Neural cell (in vitro differentiated cells): ENCODE measurements around the gene MRPL19.

Experiments used
- EZH2 ChIP-seq: fragments of 200-600, 300-800 bp; shearing (Covaris generic), sonication (generic); IDR thresholded peaks from 2 replicates; pipeline ENCODE4 v1.6.1; 2014; ENCODE audit warnings: antibody characterized with exemption, low read length, borderline replicate concordance, mild to moderate bottlenecking; ENCODE audit not compliant: insufficient read depth, poor library complexity, severe bottlenecking
- POLR2AphosphoS5 ChIP-seq: IDR thresholded peaks from 2 replicates; pipeline ENCODE4 v1.6.1; 2012
- REST ChIP-seq: IDR thresholded peaks from 2 replicates; pipeline ENCODE4 v1.6.1; 2012; ENCODE audit warnings: borderline replicate concordance
- SMC3 ChIP-seq: fragments of 450-650 bp; conservative IDR thresholded peaks from 2 replicates; pipeline ENCODE4 v1.6.1; 2014; ENCODE audit warnings: antibody characterized with exemption, mild to moderate bottlenecking, moderate library complexity; ENCODE audit not compliant: poor library complexity
- TF ChIP-seq, protein P1 (sequence below): fragments of 450-650 bp; IDR thresholded peaks from 2 replicates; pipeline ENCODE4 v1.5.1; 2014; ENCODE audit warnings: antibody characterized with exemption, mild to moderate bottlenecking, moderate library complexity; ENCODE audit not compliant: poor library complexity, severe bottlenecking

DNA sequence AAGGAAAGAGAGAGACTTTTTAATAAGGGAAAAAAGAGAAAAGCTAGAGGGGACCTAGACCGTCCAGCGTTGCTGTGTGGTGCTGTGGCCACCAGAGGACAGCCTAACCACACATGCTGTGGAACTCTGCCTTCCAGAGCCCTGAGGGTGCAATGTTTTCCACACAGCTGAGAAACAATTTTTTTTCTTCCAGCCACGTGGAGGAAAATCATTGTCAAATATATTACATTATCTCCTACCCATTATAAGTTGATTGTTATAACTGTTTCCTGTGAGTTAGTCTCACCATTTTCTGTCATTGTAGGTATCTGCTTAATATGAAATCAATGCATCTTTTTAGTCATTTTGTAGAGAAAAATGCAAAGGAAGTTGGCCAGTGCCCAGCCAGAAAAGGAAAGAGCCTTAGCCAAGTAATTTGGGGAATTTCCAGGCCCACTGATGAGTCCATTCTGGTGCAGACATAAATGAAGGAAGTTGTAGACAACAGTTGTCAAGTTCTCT, 5.9 kb upstream of the MRPL19 start:
- TF ChIP-seq, protein P1, sequence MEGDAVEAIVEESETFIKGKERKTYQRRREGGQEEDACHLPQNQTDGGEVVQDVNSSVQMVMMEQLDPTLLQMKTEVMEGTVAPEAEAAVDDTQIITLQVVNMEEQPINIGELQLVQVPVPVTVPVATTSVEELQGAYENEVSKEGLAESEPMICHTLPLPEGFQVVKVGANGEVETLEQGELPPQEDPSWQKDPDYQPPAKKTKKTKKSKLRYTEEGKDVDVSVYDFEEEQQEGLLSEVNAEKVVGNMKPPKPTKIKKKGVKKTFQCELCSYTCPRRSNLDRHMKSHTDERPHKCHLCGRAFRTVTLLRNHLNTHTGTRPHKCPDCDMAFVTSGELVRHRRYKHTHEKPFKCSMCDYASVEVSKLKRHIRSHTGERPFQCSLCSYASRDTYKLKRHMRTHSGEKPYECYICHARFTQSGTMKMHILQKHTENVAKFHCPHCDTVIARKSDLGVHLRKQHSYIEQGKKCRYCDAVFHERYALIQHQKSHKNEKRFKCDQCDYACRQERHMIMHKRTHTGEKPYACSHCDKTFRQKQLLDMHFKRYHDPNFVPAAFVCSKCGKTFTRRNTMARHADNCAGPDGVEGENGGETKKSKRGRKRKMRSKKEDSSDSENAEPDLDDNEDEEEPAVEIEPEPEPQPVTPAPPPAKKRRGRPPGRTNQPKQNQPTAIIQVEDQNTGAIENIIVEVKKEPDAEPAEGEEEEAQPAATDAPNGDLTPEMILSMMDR = peak; percentile 94
- no peak for TF ChIP-seq POLR2AphosphoS5
- peak; percentile 96 for TF ChIP-seq SMC3
- no peak for TF ChIP-seq REST
- no peak for TF ChIP-seq EZH2
